GM10266 (cell line): ENCODE measurements around the gene DDX41.

Experiments
- DNase-seq: peaks from one replicate; pipeline ENCODE4 v3.0.0; 2012; ENCODE audit errors: extremely low spot score
- TF ChIP-seq, protein P1 (sequence below): IDR thresholded peaks from 2 replicates; pipeline ENCODE4 v1.5.1; 2012; ENCODE audit warnings: mild to moderate bottlenecking, low read depth; ENCODE audit not compliant: control insufficient read depth, insufficient read depth; ENCODE audit errors: missing control alignments

The DDX41 gene

DNA sequence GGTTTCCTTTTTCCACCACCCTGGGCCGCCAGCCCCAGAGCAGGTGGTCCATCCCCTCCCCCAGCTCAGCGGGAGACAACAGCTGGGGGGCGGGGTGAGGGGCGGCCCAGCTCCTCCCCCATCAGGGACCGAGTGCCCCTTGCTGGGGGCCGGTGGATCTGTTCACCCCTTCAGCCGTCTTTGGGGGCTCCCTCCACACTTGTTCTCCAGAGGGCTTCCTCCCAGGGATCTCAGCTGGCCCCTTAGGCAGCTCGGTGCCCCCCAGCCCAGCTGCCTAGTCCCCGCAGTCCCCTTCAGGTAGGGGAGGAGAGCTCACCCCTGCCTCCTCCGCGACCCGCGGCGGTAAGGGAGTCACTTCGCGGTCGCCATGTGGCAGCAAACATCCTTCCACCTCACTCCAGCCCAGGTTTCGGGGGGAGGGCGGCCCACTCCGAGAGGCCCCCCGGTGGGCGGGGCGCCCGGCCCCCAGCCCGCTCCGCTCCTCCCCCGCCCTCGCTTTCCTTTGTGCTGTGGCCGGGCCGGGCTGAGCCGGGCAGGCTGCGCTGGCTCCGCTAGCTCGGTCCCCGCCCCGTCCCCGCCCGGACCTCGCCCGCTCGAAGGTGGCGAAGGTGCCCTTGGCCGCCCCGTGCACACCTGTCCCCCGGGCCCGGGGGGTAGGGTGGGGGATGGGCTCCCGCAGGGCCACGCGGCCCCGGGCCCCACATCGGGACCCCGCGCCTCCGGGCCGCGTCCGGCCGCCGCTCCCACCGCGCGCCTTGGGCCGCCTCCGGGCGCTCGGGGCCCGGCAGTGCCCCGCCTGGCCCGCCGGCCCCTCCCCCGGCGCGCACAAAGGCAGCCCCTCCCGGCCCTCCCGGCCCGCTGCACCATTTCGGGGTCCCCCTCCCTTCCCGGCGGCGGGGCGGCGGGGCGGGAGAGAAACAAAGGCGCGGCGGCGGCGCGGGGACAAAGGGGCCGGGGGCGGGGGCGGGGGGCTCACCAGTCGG lies 44.0 kb downstream of the DDX41 start:
- TF ChIP-seq, protein P1, sequence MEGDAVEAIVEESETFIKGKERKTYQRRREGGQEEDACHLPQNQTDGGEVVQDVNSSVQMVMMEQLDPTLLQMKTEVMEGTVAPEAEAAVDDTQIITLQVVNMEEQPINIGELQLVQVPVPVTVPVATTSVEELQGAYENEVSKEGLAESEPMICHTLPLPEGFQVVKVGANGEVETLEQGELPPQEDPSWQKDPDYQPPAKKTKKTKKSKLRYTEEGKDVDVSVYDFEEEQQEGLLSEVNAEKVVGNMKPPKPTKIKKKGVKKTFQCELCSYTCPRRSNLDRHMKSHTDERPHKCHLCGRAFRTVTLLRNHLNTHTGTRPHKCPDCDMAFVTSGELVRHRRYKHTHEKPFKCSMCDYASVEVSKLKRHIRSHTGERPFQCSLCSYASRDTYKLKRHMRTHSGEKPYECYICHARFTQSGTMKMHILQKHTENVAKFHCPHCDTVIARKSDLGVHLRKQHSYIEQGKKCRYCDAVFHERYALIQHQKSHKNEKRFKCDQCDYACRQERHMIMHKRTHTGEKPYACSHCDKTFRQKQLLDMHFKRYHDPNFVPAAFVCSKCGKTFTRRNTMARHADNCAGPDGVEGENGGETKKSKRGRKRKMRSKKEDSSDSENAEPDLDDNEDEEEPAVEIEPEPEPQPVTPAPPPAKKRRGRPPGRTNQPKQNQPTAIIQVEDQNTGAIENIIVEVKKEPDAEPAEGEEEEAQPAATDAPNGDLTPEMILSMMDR, result peak; percentile 9
- peak; percentile 94 for DNase-seq

DNA sequence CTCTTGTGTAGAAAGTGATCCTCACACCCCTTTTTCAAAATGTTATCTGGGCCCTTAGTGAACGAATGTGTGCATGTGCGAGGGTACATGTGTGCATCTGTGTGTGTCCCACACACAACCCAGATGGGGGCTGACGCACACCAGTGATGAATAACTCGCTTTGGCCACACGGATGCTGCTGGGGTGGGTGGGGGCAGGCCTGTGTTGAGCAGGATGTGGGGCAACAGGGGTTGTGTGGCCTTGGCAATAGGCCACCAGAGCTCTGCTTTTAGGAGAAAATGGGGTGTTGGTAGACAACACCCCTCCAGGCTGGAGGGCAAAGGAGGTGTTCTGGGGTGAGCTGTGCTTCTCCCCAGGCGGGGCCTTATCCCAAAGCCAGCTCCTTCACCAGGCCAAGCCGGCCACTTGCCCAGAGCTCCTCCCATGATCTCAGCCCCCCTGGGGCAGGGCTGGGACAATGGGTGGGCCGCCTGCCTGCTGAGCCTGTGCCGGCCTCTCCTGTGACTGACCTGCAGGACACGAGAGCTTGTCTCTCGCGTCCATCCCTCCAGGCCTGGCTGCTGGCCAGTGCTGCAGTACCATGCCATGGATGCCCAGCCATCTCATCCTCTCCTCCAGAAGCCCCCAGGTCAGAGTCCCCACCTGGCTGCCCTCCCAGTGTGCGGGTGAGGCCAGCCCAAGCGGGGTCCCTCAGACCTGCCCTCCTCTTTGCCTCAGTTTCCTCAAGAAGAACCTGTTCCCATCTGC lies 45.0 kb downstream of the DDX41 start:
- TF ChIP-seq, protein P1, result no peak
- DNase-seq, result no peak

DNA sequence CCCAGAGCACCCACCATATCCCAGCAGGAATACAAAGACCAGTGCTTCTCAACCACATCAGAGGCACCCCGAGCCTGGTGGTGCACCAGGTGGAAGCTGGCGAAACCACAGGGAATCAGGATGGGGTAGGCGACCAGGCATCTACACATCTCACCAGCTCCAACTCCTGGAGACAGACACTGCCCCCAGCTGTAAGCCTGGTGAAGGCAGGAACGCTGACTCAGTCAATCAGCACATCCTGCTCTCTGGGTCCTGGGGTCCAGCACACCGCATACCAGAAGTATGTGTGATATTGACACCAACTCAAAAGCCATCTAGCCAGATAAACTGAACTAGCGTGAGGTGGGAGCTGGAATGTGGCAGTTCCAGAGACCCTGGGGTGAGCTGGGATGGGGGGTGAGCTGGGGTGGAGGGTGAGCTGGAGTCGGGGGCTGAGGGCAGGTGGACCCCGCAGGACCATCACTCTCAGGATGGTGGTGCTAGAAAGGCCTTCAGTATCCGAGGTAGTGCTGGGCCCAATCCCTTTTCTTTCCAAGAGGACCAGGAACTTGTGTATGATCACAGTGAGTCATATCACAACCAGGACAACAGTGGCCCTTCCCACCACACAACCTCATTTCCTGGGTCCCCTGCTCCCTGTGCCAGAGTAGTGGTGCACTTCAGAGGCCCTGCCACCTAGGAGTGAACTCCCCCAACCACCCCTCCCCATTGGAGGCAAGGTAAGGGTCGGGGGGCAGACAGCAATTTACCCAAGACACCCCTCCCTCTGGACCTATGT lies 45.8 kb downstream of the DDX41 start:
- TF ChIP-seq, protein P1, result no peak
- DNase-seq, result no peak

DNA sequence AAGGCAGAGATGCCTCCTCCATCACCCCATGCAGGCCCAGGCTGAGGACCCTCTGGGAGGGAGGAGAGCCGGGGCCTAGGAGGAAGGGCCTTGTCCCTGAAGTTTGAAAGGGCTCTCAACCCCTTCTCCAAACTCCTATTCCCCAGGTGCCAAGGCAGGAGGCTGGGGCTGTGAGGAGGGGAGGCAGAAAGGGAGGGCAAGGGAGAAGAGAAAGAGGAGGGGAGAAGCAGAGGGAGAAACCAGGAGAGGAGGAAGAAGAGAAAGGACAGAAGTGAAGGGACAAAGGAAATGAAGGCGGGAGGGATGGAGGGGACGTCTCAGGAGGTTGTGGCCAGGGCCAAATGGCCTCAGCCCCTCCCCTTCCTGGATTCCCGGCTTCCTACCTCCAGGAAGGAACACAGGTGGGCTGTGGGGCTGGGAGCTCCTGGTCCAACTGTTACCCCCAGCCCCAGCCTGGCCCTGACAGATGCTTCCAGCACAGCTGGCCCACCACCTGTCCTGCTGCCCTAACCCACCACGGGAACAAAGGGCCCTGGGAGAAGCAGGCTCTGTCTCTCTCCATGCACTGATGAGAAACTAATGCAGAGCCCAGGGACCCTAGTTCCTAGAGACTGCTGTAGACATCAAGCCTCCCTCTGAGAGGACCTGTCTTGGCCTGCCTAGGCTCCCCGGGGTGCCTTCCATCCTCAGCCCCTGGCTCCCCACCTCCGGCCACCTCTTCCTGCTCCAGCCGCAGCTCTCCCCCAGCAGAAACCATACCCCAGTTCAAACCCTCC lies 46.8 kb downstream of the DDX41 start:
- no peak for DNase-seq
- TF ChIP-seq, protein P1, result no peak

DNA sequence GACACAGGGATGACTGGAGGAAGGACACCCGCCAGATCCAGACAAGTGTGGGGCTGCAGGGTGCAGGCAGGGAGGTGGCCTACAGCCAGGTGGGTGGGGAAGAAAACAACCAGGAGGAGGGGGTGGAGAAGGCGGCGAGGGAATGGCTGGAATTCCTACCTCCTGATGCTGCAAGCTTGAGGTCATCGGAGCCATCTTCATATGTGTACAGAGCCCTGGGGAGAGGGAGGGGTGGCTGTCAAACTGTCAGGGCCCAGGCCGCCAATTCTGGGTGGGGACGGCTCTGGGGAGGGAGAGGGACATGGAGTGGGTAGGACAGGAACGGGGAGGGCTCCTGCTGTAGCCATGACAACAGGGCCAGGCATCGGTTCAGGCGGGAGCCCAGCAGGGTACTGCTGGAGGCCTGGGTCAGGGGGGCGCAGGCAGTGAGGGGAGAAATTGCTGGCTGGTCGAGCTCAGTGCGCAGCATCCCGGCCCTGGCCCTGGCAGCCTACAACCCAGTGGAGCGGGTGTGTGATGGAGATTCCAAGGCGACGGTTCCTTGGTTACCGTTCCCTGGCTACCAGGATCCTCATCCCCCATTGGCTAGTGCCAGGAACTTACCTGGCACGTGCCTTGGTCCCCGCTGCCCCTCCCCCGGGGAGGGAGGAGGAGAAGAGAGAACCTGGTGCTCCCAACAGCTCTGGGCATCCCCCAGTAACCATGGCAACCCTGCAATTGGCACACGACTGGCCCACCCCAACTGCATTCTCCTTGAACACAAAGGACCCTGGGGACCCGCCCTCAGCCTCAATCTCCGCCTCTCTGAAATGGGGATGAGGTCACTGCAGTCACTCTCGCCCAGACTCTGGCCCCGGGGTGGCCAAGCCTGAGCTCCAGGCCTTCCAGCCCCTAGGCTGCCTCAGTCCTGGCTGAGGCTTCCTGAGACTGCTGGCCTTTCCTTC lies 47.8 kb downstream of the DDX41 start:
- no peak for DNase-seq
- TF ChIP-seq, protein P1, result no peak
